HCT116 (cell line): ENCODE results near the gene CALCA. TPM values are rescaled to one million over a fixed set of nuclear protein-coding genes. Genes with fewer than 3 reads are reported as not detected.

Experiments
- ATAC-seq: fragments of 200-7000 bp; cut with Tn5 transposase; 2 replicates; pipeline ENCODE4 v1.9.1; 2020; ENCODE audit warnings: mild to moderate bottlenecking, moderate library complexity
- BruUV-seq: library from RNA; stranded (reverse); fragments of 400-500 nt; replicated peaks from 2 replicates; lab custom pipeline; 2021; lab: Mats Ljungman, UMichigan
- CTCF ChIA-PET: fragments of 300-600 bp; sonication (Branson Sonifier 250); formaldehyde crosslinking; loops from one replicate; lab custom pipeline; 2021; ENCODE audit warnings: antibody characterized with exemption; lab: Charles Lee
- POLR2A ChIA-PET: fragments of 300-600, 350-600 bp; sonication (Branson Sonifier 250); formaldehyde crosslinking; loops from one replicate; lab custom pipeline; 2021; ENCODE audit warnings: antibody characterized with exemption; lab: Charles Lee
- RAD21 ChIA-PET, 2 experiments: fragments of 300-600 bp; sonication (Branson Sonifier 250); formaldehyde crosslinking; loops; one replicate each; lab custom pipeline; 2023; ENCODE audit warnings: low total read pairs in 2 of 2; ENCODE audit not compliant: uncharacterized antibody in 2 of 2, unreplicated experiment in 2 of 2, low non-redundant PET in 1 of 2; lab: Charles Lee
- DNase-seq: peaks from one replicate; pipeline ENCODE4 v3.0.0-alpha.2; 2010; ENCODE audit warnings: low read depth, low spot score
- H2AFZ ChIP-seq: fragments of 200-600 bp; shearing (Covaris generic), sonication (generic); 2 replicates; pipeline ENCODE4 v1.6.1; 2017; ENCODE audit warnings: low read depth, mixed run types, mixed read lengths, antibody characterized with exemption, low read length; ENCODE audit not compliant: poor library complexity, severe bottlenecking
- H3K27ac ChIP-seq: 2 replicates; pipeline ENCODE4 v1.5.1; 2012; ENCODE audit warnings: low read depth, low read length
- H3K27me3 ChIP-seq: fragments of 200-600 bp; sonication (generic); 2 replicates; pipeline ENCODE4 v1.6.1; 2016; ENCODE audit warnings: mixed run types, low read length, mixed read lengths; ENCODE audit not compliant: insufficient read depth
- H3K36me3 ChIP-seq, 2 experiments: fragments of 200-500 bp in 1 of 2; fragments of 200-600 bp in 1 of 2; sonication (Bioruptor generic) in 1 of 2; sonication (generic) in 1 of 2; 2 replicates each; pipeline versions ENCODE4 v1.5.1 to v1.6.1; 2014 to 2016; ENCODE audit warnings: low read length in 2 of 2, inconsistent platforms in 1 of 2, mixed read lengths in 1 of 2, mixed run types in 1 of 2; ENCODE audit not compliant: insufficient read depth in 2 of 2, control insufficient read depth in 1 of 2
- H3K4me1 ChIP-seq, 2 experiments: fragments of 200-600 bp in 1 of 2; sonication (generic) in 1 of 2; 2 replicates each; pipeline versions ENCODE4 v1.5.1 to v1.6.1; 2012 to 2017; ENCODE audit warnings: low read length in 2 of 2, inconsistent platforms in 1 of 2, mild to moderate bottlenecking in 1 of 2, mixed read lengths in 1 of 2, mixed run types in 1 of 2, moderate library complexity in 1 of 2; ENCODE audit not compliant: insufficient read depth in 2 of 2, control insufficient read depth in 1 of 2
- H3K4me2 ChIP-seq: fragments of 200-600 bp; sonication (generic); 2 replicates; pipeline ENCODE4 v1.6.1; 2017; ENCODE audit warnings: mixed run types, low read length, mixed read lengths
- H3K4me3 ChIP-seq, 2 experiments: fragments of 200-600 bp in 1 of 2; sonication (generic) in 1 of 2; replicated peaks in 1 of 2; 2 replicates each; pipeline ENCODE4 v1.5.1; 2011 to 2016; ENCODE audit warnings: low read length in 2 of 2, control low read depth in 1 of 2, low read depth in 1 of 2, mild to moderate bottlenecking in 1 of 2, mixed read lengths in 1 of 2, mixed run types in 1 of 2
- H3K79me2 ChIP-seq: fragments of 200-600 bp; sonication (generic); 2 replicates; pipeline ENCODE4 v1.6.1; 2017; ENCODE audit warnings: mild to moderate bottlenecking, mixed run types, low read length, moderate library complexity, mixed read lengths; ENCODE audit not compliant: insufficient read depth
- H3K9ac ChIP-seq: fragments of 200-600 bp; sonication (generic); 2 replicates; pipeline ENCODE4 v1.6.1; 2016; ENCODE audit warnings: low read length, mixed read lengths
- H3K9me2 ChIP-seq: fragments of 200-600 bp; sonication (generic), shearing (Covaris generic); 2 replicates; pipeline ENCODE4 v1.6.1; 2017; ENCODE audit warnings: mixed run types, mild to moderate bottlenecking, moderate library complexity; ENCODE audit not compliant: insufficient read depth
- H3K9me3 ChIP-seq, 2 experiments: fragments of 200-500 bp in 1 of 2; fragments of 200-600 bp in 1 of 2; sonication (Bioruptor generic) in 1 of 2; sonication (generic) in 1 of 2; 2 replicates each; pipeline ENCODE4 v1.6.1; 2014 to 2017; ENCODE audit warnings: low read length in 2 of 2, mixed read lengths in 2 of 2, inconsistent platforms in 1 of 2, low read depth in 1 of 2, mild to moderate bottlenecking in 1 of 2, mixed run types in 1 of 2, moderate library complexity in 1 of 2; ENCODE audit not compliant: control insufficient read depth in 1 of 2, insufficient read depth in 1 of 2
- H4K20me1 ChIP-seq: fragments of 200-600 bp; sonication (generic), shearing (Covaris generic); 2 replicates; pipeline ENCODE4 v1.6.1; 2017; ENCODE audit warnings: mixed run types, mild to moderate bottlenecking, moderate library complexity; ENCODE audit not compliant: insufficient read depth
- ATF3 ChIP-seq: IDR thresholded peaks from 2 replicates; pipeline ENCODE4 v1.6.1; 2012
- CBX3 ChIP-seq: IDR thresholded peaks from 2 replicates; pipeline ENCODE4 v1.6.1; 2012; ENCODE audit warnings: low read depth
- CEBPB ChIP-seq: IDR thresholded peaks from 2 replicates; pipeline ENCODE4 v1.6.1; 2012; ENCODE audit warnings: low read depth
- CTCF ChIP-seq, 3 experiments: fragments of 200-600 bp in 1 of 3; sonication (generic) in 1 of 3; IDR thresholded peaks in 2 of 3; conservative IDR thresholded peaks in 1 of 3; 2 replicates each; pipeline ENCODE4 v1.5.1; 2012 to 2017; ENCODE audit warnings: low read depth in 2 of 3, low read length in 2 of 3, antibody characterized with exemption in 1 of 3, borderline replicate concordance in 1 of 3, control low read depth in 1 of 3, mild to moderate bottlenecking in 1 of 3, mixed read lengths in 1 of 3, mixed run types in 1 of 3, moderate library complexity in 1 of 3; ENCODE audit not compliant: insufficient read depth in 1 of 3
- EGR1 ChIP-seq: IDR thresholded peaks from 2 replicates; pipeline ENCODE4 v1.6.1; 2012; ENCODE audit warnings: low read depth
- ELF1 ChIP-seq: IDR thresholded peaks from 2 replicates; pipeline ENCODE4 v1.6.1; 2012; ENCODE audit warnings: low read depth, borderline replicate concordance
- EZH2 ChIP-seq: fragments of 200-600 bp; sonication (generic); IDR thresholded peaks from 2 replicates; pipeline ENCODE4 v1.6.1; 2017; ENCODE audit warnings: antibody characterized with exemption, mixed run types
- EZH2phosphoT487 ChIP-seq: fragments of 200-600 bp; IDR thresholded peaks from 2 replicates; pipeline ENCODE4 v1.6.1; 2018; ENCODE audit warnings: antibody characterized with exemption, borderline replicate concordance
- FOSL1 ChIP-seq: IDR thresholded peaks from 2 replicates; pipeline ENCODE4 v1.6.1; 2012; ENCODE audit warnings: low read depth
- JUND ChIP-seq: IDR thresholded peaks from 2 replicates; pipeline ENCODE4 v1.6.1; 2012
- MAX ChIP-seq: IDR thresholded peaks from 2 replicates; pipeline ENCODE4 v1.6.1; 2012
- POLR2AphosphoS5 ChIP-seq: IDR thresholded peaks from 2 replicates; pipeline ENCODE4 v1.6.1; 2011; ENCODE audit warnings: mild to moderate bottlenecking, low read depth, low read length, moderate library complexity
- RAD21 ChIP-seq: IDR thresholded peaks from 2 replicates; pipeline ENCODE4 v1.6.1; 2012; ENCODE audit warnings: low read depth, mild to moderate bottlenecking
- REST ChIP-seq: IDR thresholded peaks from 2 replicates; pipeline ENCODE4 v1.6.1; 2012; ENCODE audit warnings: low read depth
- SIN3A ChIP-seq: IDR thresholded peaks from 2 replicates; pipeline ENCODE4 v1.6.1; 2012; ENCODE audit warnings: low read depth
- SP1 ChIP-seq: IDR thresholded peaks from 2 replicates; pipeline ENCODE4 v1.6.1; 2012; ENCODE audit warnings: low read depth
- TCF7L2 ChIP-seq: IDR thresholded peaks from 2 replicates; pipeline ENCODE4 v1.7.0; 2011; ENCODE audit warnings: borderline replicate concordance, inconsistent platforms; ENCODE audit not compliant: insufficient read depth, insufficient read length; ENCODE audit errors: extremely low read depth
- ZBTB33 ChIP-seq: IDR thresholded peaks from 2 replicates; pipeline ENCODE4 v1.6.1; 2011; ENCODE audit warnings: mild to moderate bottlenecking, low read length, moderate library complexity; ENCODE audit not compliant: insufficient replicate concordance; ENCODE audit errors: extremely low read depth
- ZFX ChIP-seq: fragments of 450-650 bp; IDR thresholded peaks from 2 replicates; pipeline ENCODE4 v1.6.1; 2017
- ZNF274 ChIP-seq: fragments of 200-500 bp; sonication (Bioruptor generic); IDR thresholded peaks from 2 replicates; pipeline ENCODE4 v1.6.1; 2014; ENCODE audit warnings: mild to moderate bottlenecking, low read depth, low read length, inconsistent platforms
- intact Hi-C: fragments of 100-400 bp; cut with micrococcal nuclease; formaldehyde crosslinking; loops from 2 replicates; pipeline ENCODE4 v1.10.0; 2022
- total RNA-seq: library from RNA; stranded (reverse); gene quantifications from one replicate; pipeline ENCODE4 v1.2.1, GENCODE V29; 2021; ENCODE audit not compliant: unreplicated experiment

Gene CALCA
- total RNA-seq, 1 experiment from 2014 or later: not detected

- intact Hi-C loops: no loop called here
- BruUV-seq: no TSS peak
These were observed 8.7 kb upstream of the CALCA start for GRCh38 chr11:14980854-14981253.

More at GRCh38 chr11:14980854-14981253, 8.7 kb upstream of the CALCA start:
- H3K4me1 ChIP-seq: no peaks in the 10 kb centered on the region
- no peak overlapping the region for H3K4me2 ChIP-seq
- RAD21 ChIA-PET: no interaction called here
- H4K20me1 ChIP-seq: no peaks in the 10 kb centered on the region
- no peaks in the 10 kb centered on the region for H3K36me3 ChIP-seq
- H3K4me3 ChIP-seq: no peak overlapping the region
- CTCF ChIA-PET: interaction anchor here (1.9 kb wide), 1 partner anchor 11 kb away, joined by 7 read pairs; no protein-coding TSS in a partner anchor
- H3K27me3 ChIP-seq: no peaks in the 10 kb centered on the region
- H3K9me3 ChIP-seq: no peaks in the 10 kb centered on the region
- no peak overlapping the region for H3K9ac ChIP-seq
- ATAC-seq: no peak
- POLR2A ChIA-PET: no interaction called here
- no peaks in the 10 kb centered on the region for H3K9me2 ChIP-seq
- no peak overlapping the region for H2AFZ ChIP-seq
- no peak for DNase-seq
- H3K79me2 ChIP-seq: no peaks in the 10 kb centered on the region
- TF ChIP-seq FOSL1: no peak
- no peak for TF ChIP-seq MAX
- no peak for TF ChIP-seq EZH2phosphoT487
- TF ChIP-seq SIN3A: no peak
- TF ChIP-seq CBX3: no peak
- TF ChIP-seq ATF3: no peak
- TF ChIP-seq ZBTB33: no peak
- TF ChIP-seq ELF1: no peak
- TF ChIP-seq ZNF274: no peak
- TF ChIP-seq CEBPB: no peak
- no peak for TF ChIP-seq POLR2AphosphoS5
- no peak for TF ChIP-seq EGR1
- TF ChIP-seq REST: no peak
- no peak for TF ChIP-seq RAD21
- TF ChIP-seq JUND: no peak
- TF ChIP-seq SP1: no peak
- TF ChIP-seq ZFX: no peak
- TF ChIP-seq EZH2: no peak
- no peak for TF ChIP-seq TCF7L2
- no peak for TF ChIP-seq CTCF (IDR thresholded peaks at IDR 0.05 in 2 of 3, conservative IDR thresholded peaks at IDR 0.05 in 1 of 3; ENCODE audit: borderline replicate concordance in 1 of 3, insufficient read depth in 1 of 3, low read depth in 2 of 3, low read length in 2 of 3)
- TF ChIP-seq, all 23 proteins: peak for 0
- H3K27ac ChIP-seq: no peak overlapping the region
